ENCODE data around the gene CDC42BPB.

DNA sequence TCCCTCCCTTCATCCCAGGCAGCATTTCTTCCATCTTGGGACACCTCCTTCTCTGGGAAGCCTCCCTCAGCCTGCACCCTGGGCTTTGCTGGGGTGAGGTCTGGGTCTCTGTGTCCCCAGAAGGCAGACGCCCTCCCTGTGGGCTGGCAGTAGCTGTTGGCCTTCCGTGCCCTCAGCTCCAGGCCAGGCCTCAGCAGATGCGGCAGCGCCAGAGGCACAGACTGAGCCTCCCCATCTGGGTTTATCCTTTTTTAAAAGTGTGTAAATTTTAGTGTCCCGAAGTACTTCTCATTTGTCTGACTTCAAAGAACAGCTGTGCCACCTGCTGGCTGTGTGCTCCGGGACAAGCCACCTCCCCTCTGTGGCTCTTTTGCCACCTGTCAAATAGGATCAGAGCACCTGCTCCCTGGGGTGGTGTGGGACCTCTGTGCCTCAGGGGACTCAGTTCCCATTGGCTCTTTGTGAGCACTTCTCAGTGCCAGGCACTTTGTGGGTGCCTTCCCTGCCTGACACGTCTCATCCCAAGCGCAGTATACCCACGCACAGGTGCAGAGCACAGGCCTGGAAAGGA lies 48.3 kb upstream of the CDC42BPB start:
- TF ChIP-seq, protein P1, sequence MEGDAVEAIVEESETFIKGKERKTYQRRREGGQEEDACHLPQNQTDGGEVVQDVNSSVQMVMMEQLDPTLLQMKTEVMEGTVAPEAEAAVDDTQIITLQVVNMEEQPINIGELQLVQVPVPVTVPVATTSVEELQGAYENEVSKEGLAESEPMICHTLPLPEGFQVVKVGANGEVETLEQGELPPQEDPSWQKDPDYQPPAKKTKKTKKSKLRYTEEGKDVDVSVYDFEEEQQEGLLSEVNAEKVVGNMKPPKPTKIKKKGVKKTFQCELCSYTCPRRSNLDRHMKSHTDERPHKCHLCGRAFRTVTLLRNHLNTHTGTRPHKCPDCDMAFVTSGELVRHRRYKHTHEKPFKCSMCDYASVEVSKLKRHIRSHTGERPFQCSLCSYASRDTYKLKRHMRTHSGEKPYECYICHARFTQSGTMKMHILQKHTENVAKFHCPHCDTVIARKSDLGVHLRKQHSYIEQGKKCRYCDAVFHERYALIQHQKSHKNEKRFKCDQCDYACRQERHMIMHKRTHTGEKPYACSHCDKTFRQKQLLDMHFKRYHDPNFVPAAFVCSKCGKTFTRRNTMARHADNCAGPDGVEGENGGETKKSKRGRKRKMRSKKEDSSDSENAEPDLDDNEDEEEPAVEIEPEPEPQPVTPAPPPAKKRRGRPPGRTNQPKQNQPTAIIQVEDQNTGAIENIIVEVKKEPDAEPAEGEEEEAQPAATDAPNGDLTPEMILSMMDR (IDR thresholded peaks at IDR 0.05; ENCODE audit: insufficient read depth, low read length, poor library complexity, severe bottlenecking), result peak; percentile 24
- no peak for TF ChIP-seq EZH2phosphoT487 (conservative IDR thresholded peaks at IDR 0.05; ENCODE audit: low read length)

Measured in SU-DHL-6 (cell line).